HEK293 (cell line): ENCODE measurements around the gene LLGL2.
A peak's percentile ranks its signal among the peaks of the same experiment; 100 is the strongest.

Experiments
- CTCF ChIA-PET: fragments of 350-600 bp; formaldehyde crosslinking; extraction: SDS; loops from one replicate; lab custom pipeline; 2021; ENCODE audit warnings: antibody characterized with exemption; lab: Yijun Ruan, JAX
- POLR2A ChIA-PET: fragments of 300-600 bp; formaldehyde crosslinking; extraction: SDS; loops from one replicate; lab custom pipeline; 2020; ENCODE audit warnings: antibody characterized with exemption, inconsistent platforms; lab: Yijun Ruan, JAX
- H3K27ac ChIP-seq: fragments of 200-500 bp; sonication (Bioruptor generic); 2 replicates; pipeline ENCODE4 v1.5.1; 2014; ENCODE audit warnings: low read depth, low read length, control low read depth, inconsistent platforms; ENCODE audit errors: extremely low read depth
- H3K36me3 ChIP-seq, 2 experiments: fragments of 200-500 bp in 1 of 2; sonication (Bioruptor generic) in 1 of 2; 1 replicate in 1 of 2; 2 replicates in 1 of 2; pipeline ENCODE4 v1.5.1; 2014 to 2017; ENCODE audit warnings: inconsistent platforms in 2 of 2, low read length in 2 of 2; ENCODE audit not compliant: control insufficient read depth in 2 of 2, insufficient read depth in 1 of 2
- H3K4me1 ChIP-seq: fragments of 200-500 bp; sonication (Bioruptor generic); 2 replicates; pipeline ENCODE4 v1.5.1; 2014; ENCODE audit warnings: mild to moderate bottlenecking, low read length, inconsistent platforms; ENCODE audit not compliant: control insufficient read depth, insufficient read depth
- H3K4me3 ChIP-seq: 2 replicates; pipeline ENCODE4 v1.5.1; 2011; ENCODE audit warnings: low read depth, mild to moderate bottlenecking, control low read depth, low read length, moderate library complexity
- H3K9me3 ChIP-seq: fragments of 200-500 bp; sonication (Bioruptor generic); 2 replicates; pipeline ENCODE4 v1.5.1; 2014; ENCODE audit warnings: low read depth, low read length, inconsistent platforms; ENCODE audit not compliant: control insufficient read depth, insufficient read depth
- BCL11A ChIP-seq: fragments of 450-650 bp; formaldehyde crosslinking; IDR thresholded peaks from 2 replicates; pipeline ENCODE4 v1.5.1; 2016; ENCODE audit warnings: low read depth, missing biosample characterization, missing genetic modification characterization
- KLF1 ChIP-seq: fragments of 450-650 bp; formaldehyde crosslinking; IDR thresholded peaks from 2 replicates; pipeline ENCODE4 v1.5.1; 2016; ENCODE audit warnings: missing biosample characterization, missing genetic modification characterization
- MZF1 ChIP-seq: fragments of 450-650 bp; formaldehyde crosslinking; IDR thresholded peaks from 2 replicates; pipeline ENCODE4 v1.5.1; 2017; ENCODE audit warnings: missing biosample characterization, missing genetic modification characterization, borderline replicate concordance
- SP7 ChIP-seq: fragments of 450-650 bp; formaldehyde crosslinking; IDR thresholded peaks from 2 replicates; pipeline ENCODE4 v1.5.1; 2016; ENCODE audit warnings: missing biosample characterization, missing genetic modification characterization
- ZBTB1 ChIP-seq: fragments of 450-650 bp; formaldehyde crosslinking; IDR thresholded peaks from 2 replicates; pipeline ENCODE4 v1.5.1; 2016; ENCODE audit warnings: missing biosample characterization, missing genetic modification characterization
- ZBTB20 ChIP-seq: fragments of 450-650 bp; formaldehyde crosslinking; IDR thresholded peaks from 2 replicates; pipeline ENCODE4 v1.5.1; 2016; ENCODE audit warnings: missing biosample characterization, missing genetic modification characterization
- ZBTB48 ChIP-seq: fragments of 450-650 bp; formaldehyde crosslinking; IDR thresholded peaks from 2 replicates; pipeline ENCODE4 v1.5.1; 2016; ENCODE audit warnings: missing biosample characterization, missing genetic modification characterization
- ZFHX2 ChIP-seq: fragments of 450-650 bp; formaldehyde crosslinking; conservative IDR thresholded peaks from 2 replicates; pipeline ENCODE4 v1.5.1; 2016; ENCODE audit warnings: missing biosample characterization, missing genetic modification characterization
- ZNF223 ChIP-seq: fragments of 450-650 bp; formaldehyde crosslinking; IDR thresholded peaks from 2 replicates; pipeline ENCODE4 v1.5.1; 2016; ENCODE audit warnings: missing biosample characterization, missing genetic modification characterization
- ZNF341 ChIP-seq: fragments of 450-650 bp; formaldehyde crosslinking; IDR thresholded peaks from 2 replicates; pipeline ENCODE4; 2016; ENCODE audit warnings: low read depth, missing biosample characterization, missing genetic modification characterization
- ZNF473 ChIP-seq: fragments of 450-650 bp; formaldehyde crosslinking; IDR thresholded peaks from 2 replicates; pipeline ENCODE4 v1.5.1; 2017; ENCODE audit warnings: missing biosample characterization, missing genetic modification characterization
- ZNF600 ChIP-seq: fragments of 450-650 bp; formaldehyde crosslinking; IDR thresholded peaks from 2 replicates; pipeline ENCODE4 v1.5.1; 2016; ENCODE audit warnings: missing biosample characterization, missing genetic modification characterization
- TF ChIP-seq, protein P1 (sequence below): fragments of 450-650 bp; formaldehyde crosslinking; IDR thresholded peaks from 2 replicates; pipeline ENCODE4 v1.5.0; 2017; ENCODE audit warnings: missing biosample characterization, missing genetic modification characterization, borderline replicate concordance
- TF ChIP-seq, protein P2 (sequence below): fragments of 450-650 bp; formaldehyde crosslinking; IDR thresholded peaks from 2 replicates; pipeline ENCODE4 v1.5.1; 2016; ENCODE audit warnings: missing biosample characterization, missing genetic modification characterization
- TF ChIP-seq, protein P3 (sequence below): fragments of 450-650 bp; formaldehyde crosslinking; IDR thresholded peaks from 2 replicates; pipeline ENCODE4 v1.5.1; 2016; ENCODE audit warnings: missing biosample characterization, missing genetic modification characterization
- TF ChIP-seq, protein P4 (sequence below): fragments of 450-650 bp; formaldehyde crosslinking; IDR thresholded peaks from 2 replicates; pipeline ENCODE4 v1.5.1; 2017; ENCODE audit warnings: missing biosample characterization, missing genetic modification characterization
- TF ChIP-seq, protein P5 (sequence below): fragments of 450-650 bp; formaldehyde crosslinking; IDR thresholded peaks from 2 replicates; pipeline ENCODE4 v1.5.1; 2016; ENCODE audit warnings: missing biosample characterization, missing genetic modification characterization

Gene LLGL2

DNA sequence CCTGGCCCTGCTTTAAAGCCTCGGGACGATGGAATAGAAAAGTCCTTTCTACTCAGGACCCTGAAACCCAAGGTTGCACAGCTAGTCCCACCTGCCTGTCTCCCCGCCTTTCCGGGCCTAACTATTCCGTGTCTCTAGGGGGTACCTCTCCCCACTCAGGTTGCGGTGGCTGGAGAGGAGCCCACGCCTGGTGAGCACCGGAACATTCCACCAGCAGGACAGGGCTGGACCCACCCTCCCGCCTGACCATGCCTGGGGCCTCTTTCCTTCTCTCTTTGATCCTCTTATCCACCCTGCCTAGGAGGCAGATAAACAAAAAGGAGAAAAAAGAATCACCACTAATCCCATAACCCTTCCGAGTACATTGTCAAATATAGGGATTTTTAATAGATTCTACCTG lies 10.9 kb downstream of the LLGL2 start (continued):
- TF ChIP-seq, protein P1, sequence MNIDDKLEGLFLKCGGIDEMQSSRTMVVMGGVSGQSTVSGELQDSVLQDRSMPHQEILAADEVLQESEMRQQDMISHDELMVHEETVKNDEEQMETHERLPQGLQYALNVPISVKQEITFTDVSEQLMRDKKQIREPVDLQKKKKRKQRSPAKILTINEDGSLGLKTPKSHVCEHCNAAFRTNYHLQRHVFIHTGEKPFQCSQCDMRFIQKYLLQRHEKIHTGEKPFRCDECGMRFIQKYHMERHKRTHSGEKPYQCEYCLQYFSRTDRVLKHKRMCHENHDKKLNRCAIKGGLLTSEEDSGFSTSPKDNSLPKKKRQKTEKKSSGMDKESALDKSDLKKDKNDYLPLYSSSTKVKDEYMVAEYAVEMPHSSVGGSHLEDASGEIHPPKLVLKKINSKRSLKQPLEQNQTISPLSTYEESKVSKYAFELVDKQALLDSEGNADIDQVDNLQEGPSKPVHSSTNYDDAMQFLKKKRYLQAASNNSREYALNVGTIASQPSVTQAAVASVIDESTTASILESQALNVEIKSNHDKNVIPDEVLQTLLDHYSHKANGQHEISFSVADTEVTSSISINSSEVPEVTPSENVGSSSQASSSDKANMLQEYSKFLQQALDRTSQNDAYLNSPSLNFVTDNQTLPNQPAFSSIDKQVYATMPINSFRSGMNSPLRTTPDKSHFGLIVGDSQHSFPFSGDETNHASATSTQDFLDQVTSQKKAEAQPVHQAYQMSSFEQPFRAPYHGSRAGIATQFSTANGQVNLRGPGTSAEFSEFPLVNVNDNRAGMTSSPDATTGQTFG (tag by site-specific recombination), result no peak
- TF ChIP-seq, protein P2, sequence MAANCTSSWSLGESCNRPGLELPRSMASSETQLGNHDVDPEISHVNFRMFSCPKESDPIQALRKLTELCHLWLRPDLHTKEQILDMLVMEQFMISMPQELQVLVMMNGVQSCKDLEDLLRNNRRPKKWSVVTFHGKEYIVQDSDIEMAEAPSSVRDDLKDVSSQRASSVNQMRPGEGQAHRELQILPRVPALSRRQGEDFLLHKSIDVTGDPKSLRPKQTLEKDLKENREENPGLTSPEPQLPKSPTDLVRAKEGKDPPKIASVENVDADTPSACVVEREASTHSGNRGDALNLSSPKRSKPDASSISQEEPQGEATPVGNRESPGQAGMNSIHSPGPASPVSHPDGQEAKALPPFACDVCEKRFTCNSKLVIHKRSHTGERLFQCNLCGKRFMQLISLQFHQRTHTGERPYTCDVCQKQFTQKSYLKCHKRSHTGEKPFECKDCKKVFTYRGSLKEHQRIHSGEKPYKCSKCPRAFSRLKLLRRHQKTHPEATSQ (tag by site-specific recombination), result no peak
- TF ChIP-seq, protein P3, sequence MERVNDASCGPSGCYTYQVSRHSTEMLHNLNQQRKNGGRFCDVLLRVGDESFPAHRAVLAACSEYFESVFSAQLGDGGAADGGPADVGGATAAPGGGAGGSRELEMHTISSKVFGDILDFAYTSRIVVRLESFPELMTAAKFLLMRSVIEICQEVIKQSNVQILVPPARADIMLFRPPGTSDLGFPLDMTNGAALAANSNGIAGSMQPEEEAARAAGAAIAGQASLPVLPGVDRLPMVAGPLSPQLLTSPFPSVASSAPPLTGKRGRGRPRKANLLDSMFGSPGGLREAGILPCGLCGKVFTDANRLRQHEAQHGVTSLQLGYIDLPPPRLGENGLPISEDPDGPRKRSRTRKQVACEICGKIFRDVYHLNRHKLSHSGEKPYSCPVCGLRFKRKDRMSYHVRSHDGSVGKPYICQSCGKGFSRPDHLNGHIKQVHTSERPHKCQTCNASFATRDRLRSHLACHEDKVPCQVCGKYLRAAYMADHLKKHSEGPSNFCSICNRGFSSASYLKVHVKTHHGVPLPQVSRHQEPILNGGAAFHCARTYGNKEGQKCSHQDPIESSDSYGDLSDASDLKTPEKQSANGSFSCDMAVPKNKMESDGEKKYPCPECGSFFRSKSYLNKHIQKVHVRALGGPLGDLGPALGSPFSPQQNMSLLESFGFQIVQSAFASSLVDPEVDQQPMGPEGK (tag by site-specific recombination), result no peak
- TF ChIP-seq, protein P4, sequence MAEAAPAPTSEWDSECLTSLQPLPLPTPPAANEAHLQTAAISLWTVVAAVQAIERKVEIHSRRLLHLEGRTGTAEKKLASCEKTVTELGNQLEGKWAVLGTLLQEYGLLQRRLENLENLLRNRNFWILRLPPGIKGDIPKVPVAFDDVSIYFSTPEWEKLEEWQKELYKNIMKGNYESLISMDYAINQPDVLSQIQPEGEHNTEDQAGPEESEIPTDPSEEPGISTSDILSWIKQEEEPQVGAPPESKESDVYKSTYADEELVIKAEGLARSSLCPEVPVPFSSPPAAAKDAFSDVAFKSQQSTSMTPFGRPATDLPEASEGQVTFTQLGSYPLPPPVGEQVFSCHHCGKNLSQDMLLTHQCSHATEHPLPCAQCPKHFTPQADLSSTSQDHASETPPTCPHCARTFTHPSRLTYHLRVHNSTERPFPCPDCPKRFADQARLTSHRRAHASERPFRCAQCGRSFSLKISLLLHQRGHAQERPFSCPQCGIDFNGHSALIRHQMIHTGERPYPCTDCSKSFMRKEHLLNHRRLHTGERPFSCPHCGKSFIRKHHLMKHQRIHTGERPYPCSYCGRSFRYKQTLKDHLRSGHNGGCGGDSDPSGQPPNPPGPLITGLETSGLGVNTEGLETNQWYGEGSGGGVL, result no peak

DNA sequence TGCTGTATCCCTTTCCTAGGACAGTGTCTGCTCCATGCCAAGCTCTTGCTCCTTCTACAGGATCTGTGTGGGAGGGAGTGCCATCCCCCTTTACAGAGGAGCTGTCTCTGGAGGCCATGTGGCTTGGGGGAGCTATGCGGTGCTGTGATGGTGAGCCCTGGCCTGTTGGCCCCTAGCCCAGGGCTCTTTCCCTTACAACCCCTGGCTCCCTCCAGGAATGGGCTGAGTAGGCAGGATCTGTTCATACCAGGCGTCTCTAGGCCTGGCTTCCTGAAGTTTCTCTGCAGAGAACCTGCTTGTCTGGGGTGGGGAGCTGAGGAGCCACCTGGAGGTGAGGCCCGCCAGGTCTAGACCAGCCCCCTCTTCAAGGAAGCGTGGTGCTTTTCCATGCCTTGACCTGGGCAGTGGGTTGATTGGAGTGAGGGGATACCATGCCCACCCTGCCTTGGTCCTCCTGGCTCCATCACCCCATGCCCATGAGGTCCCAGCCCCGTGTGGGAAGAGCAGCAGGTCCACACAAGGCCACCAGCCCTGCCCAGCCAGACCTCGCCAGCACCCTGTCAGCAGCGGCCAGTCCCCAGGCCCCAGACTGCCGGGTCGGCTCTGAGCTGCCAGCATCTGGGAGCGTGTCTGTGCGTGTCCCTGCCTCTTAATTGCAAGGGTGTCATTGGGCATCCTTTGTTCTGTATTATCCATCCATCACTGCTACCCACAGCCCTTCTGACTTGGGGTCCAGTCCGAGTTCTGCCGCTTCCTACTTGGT lies 14.7 kb downstream of the LLGL2 start:
- POLR2A ChIA-PET, result interaction anchor here (0.6 kb wide), 1 partner anchor 9 kb away, joined by 3 read pairs; no protein-coding TSS in a partner anchor
- Histone ChIP-seq H3K4me3 (no peak overlapping the region), H3K4me1 (no peaks in the 10 kb centered on the region), H3K9me3 (no peaks in the 10 kb centered on the region), H3K36me3 (no peaks in the 10 kb centered on the region; a peak in 1 of 3 replicates), H3K27ac (no peak overlapping the region)
- CTCF ChIA-PET, result interaction anchor here (0.5 to 1.0 kb wide), 4 partner anchors 9 to 1108 kb away, joined by 3 to 5 read pairs (median 3); partner anchors contain the start of gene TSEN54
- TF ChIP-seq ZNF223 (no peak), ZBTB20 (tag by site-specific recombination) (peak; percentile 30; the same call in 1 of the 2 replicates), ZBTB48 (tag by site-specific recombination) (peak; percentile 86), ZNF600 (tag by site-specific recombination) (0 out of 2 replicates have a peak, but pooled peaks have one; percentile 11), ZNF473 (tag by site-specific recombination) (no peak)

DNA sequence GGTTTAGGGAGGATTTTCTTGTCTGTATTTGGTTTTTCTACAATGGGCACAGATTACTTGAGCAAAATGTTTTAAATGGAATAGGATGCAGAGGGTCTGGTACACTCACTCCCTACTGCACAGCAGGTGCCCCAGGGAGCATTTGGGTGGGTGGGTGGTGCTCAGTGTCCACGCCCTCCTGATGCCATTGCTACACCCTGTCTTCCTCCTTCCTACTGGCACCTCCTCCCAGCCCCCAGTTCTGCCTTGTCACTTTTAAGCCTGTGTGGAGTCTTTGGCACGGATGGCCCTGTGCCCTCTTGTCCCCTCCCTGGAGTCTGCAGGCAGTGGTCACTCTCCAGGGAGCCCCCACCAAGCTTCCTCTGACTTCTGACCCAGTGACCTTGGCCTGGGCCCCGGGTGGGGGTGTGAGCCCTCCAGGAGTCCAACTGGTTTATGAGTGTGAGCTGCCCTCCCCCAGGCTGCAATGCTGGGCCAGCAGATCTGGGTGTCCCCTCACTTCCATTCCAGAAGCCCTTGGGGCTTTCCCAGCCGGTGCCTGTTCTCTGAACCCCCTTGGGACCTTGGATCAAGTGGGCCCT lies 15.5 kb downstream of the LLGL2 start:
- H3K36me3 ChIP-seq, result no peaks in the 10 kb centered on the region; a peak in 1 of 3 replicates
- H3K4me3 ChIP-seq, result no peak overlapping the region
- H3K9me3 ChIP-seq, result no peaks in the 10 kb centered on the region
- no peak overlapping the region for H3K27ac ChIP-seq
- CTCF ChIA-PET, result interaction anchor here (0.5 kb wide), 1 partner anchor 25 kb away, joined by 3 read pairs; the partner anchor contains the start of gene TSEN54
- TF ChIP-seq, protein P5, sequence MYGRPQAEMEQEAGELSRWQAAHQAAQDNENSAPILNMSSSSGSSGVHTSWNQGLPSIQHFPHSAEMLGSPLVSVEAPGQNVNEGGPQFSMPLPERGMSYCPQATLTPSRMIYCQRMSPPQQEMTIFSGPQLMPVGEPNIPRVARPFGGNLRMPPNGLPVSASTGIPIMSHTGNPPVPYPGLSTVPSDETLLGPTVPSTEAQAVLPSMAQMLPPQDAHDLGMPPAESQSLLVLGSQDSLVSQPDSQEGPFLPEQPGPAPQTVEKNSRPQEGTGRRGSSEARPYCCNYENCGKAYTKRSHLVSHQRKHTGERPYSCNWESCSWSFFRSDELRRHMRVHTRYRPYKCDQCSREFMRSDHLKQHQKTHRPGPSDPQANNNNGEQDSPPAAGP (tag by site-specific recombination), result peak; percentile 31; the same call in 1 of the 2 replicates
- TF ChIP-seq BCL11A (tag by site-specific recombination) (no peak), ZNF341 (tag by site-specific recombination) (no peak), ZBTB1 (tag by site-specific recombination) (no peak), MZF1 (tag by site-specific recombination) (no peak), KLF1 (peak; percentile 88), ZFHX2 (tag by site-specific recombination) (peak; percentile 24; the same call in 1 of the 2 replicates), SP7 (tag by site-specific recombination) (no peak)
- POLR2A ChIA-PET, result no interaction called here
- H3K4me1 ChIP-seq, result no peaks in the 10 kb centered on the region
